ENCODE measurements around the gene SLCO1A2. TPM values are rescaled to one million over a fixed set of nuclear protein-coding genes. Genes with fewer than 3 reads are reported as not detected.

The SLCO1A2 gene
- total and polyA plus RNA-seq, 2 of the 13 experiments (the other 11 are each of a cell fraction or from before 2014, with no cell fraction given), result not detected

DNA sequence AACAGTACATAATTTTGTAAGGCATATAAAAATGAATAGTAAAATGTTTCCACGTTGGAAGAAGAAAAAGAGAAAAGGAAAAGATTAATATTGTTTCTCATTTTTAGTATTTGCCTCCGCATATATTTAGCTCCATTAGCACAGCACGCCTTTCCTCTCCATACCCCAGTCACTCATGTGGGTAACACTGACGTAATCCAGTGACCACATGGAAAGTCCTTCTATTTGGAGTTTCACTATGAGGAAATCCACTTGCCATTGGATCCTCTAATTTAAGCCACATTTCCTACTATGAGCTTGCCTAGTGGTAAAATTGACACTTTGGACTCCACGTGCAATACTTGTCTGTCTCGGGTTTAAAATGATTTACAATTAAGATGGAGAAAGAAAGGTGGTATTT lies 5.7 kb upstream of the SLCO1A2 start:
- Histone ChIP-seq H4K20me1 (ENCODE audit: insufficient read depth, low read length) (no peaks in the 10 kb centered on the region), H3K36me3 (replicated peaks in 1 of 2; ENCODE audit: control insufficient read depth in 1 of 2, insufficient read depth in 2 of 2, low read length in 2 of 2) (no peaks in the 10 kb centered on the region), H3K9me3 (ENCODE audit: low read length) (no peaks in the 10 kb centered on the region), H3K4me2 (ENCODE audit: low read depth, low read length) (no peak overlapping the region), H3K27me3 (ENCODE audit: control insufficient read depth in 1 of 2, insufficient read depth in 2 of 2, low read length in 2 of 2) (no peaks in the 10 kb centered on the region), H3K27ac (ENCODE audit: extremely low read length, insufficient read depth, low read length) (no peak overlapping the region), H2AFZ (ENCODE audit: low read length) (no peak overlapping the region), H3K4me3 (replicated peaks in 1 of 3; ENCODE audit: insufficient read depth in 1 of 3, low read depth in 2 of 3, low read length in 3 of 3) (no peak overlapping the region), H3K79me2 (ENCODE audit: insufficient read depth, low read length) (no peaks in the 10 kb centered on the region), H3K4me1 (ENCODE audit: insufficient read depth, low read length) (0 out of 2 replicates have a peak, but pooled peaks cover 7% of the 10 kb centered on the region), H3K9ac (ENCODE audit: insufficient read depth, low read depth, low read length) (no peak overlapping the region)
- DNase-seq (ENCODE audit: low spot score) (no peak), FAIRE-seq (no peak), ATAC-seq (no peak)
- in situ Hi-C loops (cut with HindIII; ENCODE audit: extremely low pct_ligation_motif_present, low pct_unique_long_range_greater_than_20kb) (no loop called here), intact Hi-C loops (cut with micrococcal nuclease; ENCODE audit: unreplicated experiment) (no loop called here)
- ChIA-PET POLR2A (no interaction called here), CTCF (ENCODE audit: low intra/inter-chr PET ratio, low total read pairs) (no interaction called here)
- 19% methylated on average over 6 of the region's 6 CpGs for WGBS (ENCODE audit: low lambda C conversion rate)
- BruUV-seq (replicated peaks), result no TSS peak
- TF ChIP-seq ZNF333 (CRISPR knock-in tag; IDR thresholded peaks at IDR 0.05; ENCODE audit: borderline replicate concordance) (no peak), HDAC2 (CRISPR knock-in tag; IDR thresholded peaks at IDR 0.05) (no peak), KDM5B (CRISPR knock-in tag; IDR thresholded peaks at IDR 0.05; ENCODE audit: borderline replicate concordance) (no peak), NKX3-1 (CRISPR knock-in tag; IDR thresholded peaks at IDR 0.05) (no peak), REPIN1 (CRISPR knock-in tag; IDR thresholded peaks at IDR 0.05; ENCODE audit: borderline replicate concordance, low read depth) (no peak), CREM (IDR thresholded peaks at IDR 0.05) (no peak), CREM (CRISPR knock-in tag; IDR thresholded peaks at IDR 0.05) (no peak), SRSF1 (optimal IDR thresholded peaks at IDR 0.05; ENCODE audit: low read depth, low read length) (no peak), TBX3 (IDR thresholded peaks at IDR 0.05; ENCODE audit: borderline replicate concordance) (no peak), ESRRA (CRISPR knock-in tag; IDR thresholded peaks at IDR 0.05; ENCODE audit: low read depth) (no peak), SALL1 (CRISPR knock-in tag; IDR thresholded peaks at IDR 0.05) (no peak), KDM3A (CRISPR knock-in tag; IDR thresholded peaks at IDR 0.05; ENCODE audit: low read depth) (no peak)
- TF ChIP-seq, protein P1, sequence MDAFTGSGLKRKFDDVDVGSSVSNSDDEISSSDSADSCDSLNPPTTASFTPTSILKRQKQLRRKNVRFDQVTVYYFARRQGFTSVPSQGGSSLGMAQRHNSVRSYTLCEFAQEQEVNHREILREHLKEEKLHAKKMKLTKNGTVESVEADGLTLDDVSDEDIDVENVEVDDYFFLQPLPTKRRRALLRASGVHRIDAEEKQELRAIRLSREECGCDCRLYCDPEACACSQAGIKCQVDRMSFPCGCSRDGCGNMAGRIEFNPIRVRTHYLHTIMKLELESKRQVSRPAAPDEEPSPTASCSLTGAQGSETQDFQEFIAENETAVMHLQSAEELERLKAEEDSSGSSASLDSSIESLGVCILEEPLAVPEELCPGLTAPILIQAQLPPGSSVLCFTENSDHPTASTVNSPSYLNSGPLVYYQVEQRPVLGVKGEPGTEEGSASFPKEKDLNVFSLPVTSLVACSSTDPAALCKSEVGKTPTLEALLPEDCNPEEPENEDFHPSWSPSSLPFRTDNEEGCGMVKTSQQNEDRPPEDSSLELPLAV (CRISPR knock-in tag; conservative IDR thresholded peaks at IDR 0.05; ENCODE audit: low read depth), result no peak
- TF ChIP-seq, protein P2, sequence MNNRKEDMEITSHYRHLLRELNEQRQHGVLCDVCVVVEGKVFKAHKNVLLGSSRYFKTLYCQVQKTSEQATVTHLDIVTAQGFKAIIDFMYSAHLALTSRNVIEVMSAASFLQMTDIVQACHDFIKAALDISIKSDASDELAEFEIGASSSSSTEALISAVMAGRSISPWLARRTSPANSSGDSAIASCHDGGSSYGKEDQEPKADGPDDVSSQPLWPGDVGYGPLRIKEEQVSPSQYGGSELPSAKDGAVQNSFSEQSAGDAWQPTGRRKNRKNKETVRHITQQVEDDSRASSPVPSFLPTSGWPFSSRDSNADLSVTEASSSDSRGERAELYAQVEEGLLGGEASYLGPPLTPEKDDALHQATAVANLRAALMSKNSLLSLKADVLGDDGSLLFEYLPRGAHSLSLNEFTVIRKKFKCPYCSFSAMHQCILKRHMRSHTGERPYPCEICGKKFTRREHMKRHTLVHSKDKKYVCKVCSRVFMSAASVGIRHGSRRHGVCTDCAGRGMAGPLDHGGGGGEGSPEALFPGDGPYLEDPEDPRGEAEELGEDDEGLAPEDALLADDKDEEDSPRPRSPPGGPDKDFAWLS (CRISPR knock-in tag; IDR thresholded peaks at IDR 0.05; ENCODE audit: borderline replicate concordance), result no peak
- TF ChIP-seq, protein P3, sequence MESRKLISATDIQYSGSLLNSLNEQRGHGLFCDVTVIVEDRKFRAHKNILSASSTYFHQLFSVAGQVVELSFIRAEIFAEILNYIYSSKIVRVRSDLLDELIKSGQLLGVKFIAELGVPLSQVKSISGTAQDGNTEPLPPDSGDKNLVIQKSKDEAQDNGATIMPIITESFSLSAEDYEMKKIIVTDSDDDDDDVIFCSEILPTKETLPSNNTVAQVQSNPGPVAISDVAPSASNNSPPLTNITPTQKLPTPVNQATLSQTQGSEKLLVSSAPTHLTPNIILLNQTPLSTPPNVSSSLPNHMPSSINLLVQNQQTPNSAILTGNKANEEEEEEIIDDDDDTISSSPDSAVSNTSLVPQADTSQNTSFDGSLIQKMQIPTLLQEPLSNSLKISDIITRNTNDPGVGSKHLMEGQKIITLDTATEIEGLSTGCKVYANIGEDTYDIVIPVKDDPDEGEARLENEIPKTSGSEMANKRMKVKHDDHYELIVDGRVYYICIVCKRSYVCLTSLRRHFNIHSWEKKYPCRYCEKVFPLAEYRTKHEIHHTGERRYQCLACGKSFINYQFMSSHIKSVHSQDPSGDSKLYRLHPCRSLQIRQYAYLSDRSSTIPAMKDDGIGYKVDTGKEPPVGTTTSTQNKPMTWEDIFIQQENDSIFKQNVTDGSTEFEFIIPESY (CRISPR knock-in tag; IDR thresholded peaks at IDR 0.05), result no peak
- TF ChIP-seq, protein P4, sequence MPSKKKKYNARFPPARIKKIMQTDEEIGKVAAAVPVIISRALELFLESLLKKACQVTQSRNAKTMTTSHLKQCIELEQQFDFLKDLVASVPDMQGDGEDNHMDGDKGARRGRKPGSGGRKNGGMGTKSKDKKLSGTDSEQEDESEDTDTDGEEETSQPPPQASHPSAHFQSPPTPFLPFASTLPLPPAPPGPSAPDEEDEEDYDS (CRISPR knock-in tag; IDR thresholded peaks at IDR 0.05), result no peak
- TF ChIP-seq, protein P5, sequence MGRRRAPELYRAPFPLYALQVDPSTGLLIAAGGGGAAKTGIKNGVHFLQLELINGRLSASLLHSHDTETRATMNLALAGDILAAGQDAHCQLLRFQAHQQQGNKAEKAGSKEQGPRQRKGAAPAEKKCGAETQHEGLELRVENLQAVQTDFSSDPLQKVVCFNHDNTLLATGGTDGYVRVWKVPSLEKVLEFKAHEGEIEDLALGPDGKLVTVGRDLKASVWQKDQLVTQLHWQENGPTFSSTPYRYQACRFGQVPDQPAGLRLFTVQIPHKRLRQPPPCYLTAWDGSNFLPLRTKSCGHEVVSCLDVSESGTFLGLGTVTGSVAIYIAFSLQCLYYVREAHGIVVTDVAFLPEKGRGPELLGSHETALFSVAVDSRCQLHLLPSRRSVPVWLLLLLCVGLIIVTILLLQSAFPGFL (CRISPR knock-in tag; IDR thresholded peaks at IDR 0.05), result no peak
